HG02763 (cell line): ENCODE results near the gene CACNB4.
"Not testable (repeated sequence)": the region's sequence is repeated elsewhere in the genome, so short reads cannot be mapped to it uniquely, and the experiment has no call there.

Source experiments
- ATAC-seq: cut with Tn5 transposase; IDR thresholded peaks from one replicate; pipeline ENCODE4 v1.9.1; 2021; ENCODE audit warnings: mild to moderate bottlenecking, moderate library complexity; ENCODE audit not compliant: unreplicated experiment

The CACNB4 gene

GRCh38 chr2:151907286-151908203 is 191.3 kb downstream of the CACNB4 start:
- no peak for ATAC-seq

GRCh38 chr2:151906633-151906998 is 192.2 kb downstream of the CACNB4 start:
- peak; percentile 20 for ATAC-seq

GRCh38 chr2:151905963-151906632 is 192.7 kb downstream of the CACNB4 start:
- peak; percentile 56 for ATAC-seq

- no peak for ATAC-seq
Observed at GRCh38 chr2:151904807-151905206, 194.0 kb downstream of the CACNB4 start.

GRCh38 chr2:151904021-151904420 is 194.8 kb downstream of the CACNB4 start:
- no peak for ATAC-seq

GRCh38 chr2:151902829-151903228 is 196.0 kb downstream of the CACNB4 start:
- no peak for ATAC-seq

GRCh38 chr2:151900331-151900730 is 198.5 kb downstream of the CACNB4 start:
- no peak for ATAC-seq

- ATAC-seq = no peak
Observed at GRCh38 chr2:151899156-151899555, 199.7 kb downstream of the CACNB4 start.

GRCh38 chr2:151891566-151892194 is 207.2 kb downstream of the CACNB4 start:
- no peak for ATAC-seq

GRCh38 chr2:151887164-151887563 is 211.7 kb downstream of the CACNB4 start:
- ATAC-seq = no peak

- no peak for ATAC-seq
Observed at GRCh38 chr2:151886241-151886640, 212.6 kb downstream of the CACNB4 start.

GRCh38 chr2:151882786-151883445 is 215.9 kb downstream of the CACNB4 start:
- no peak for ATAC-seq

GRCh38 chr2:151881342-151881741 is 217.5 kb downstream of the CACNB4 start:
- ATAC-seq = no peak

- ATAC-seq = no peak
Observed at GRCh38 chr2:151880586-151880985, 218.3 kb downstream of the CACNB4 start.

- ATAC-seq = no peak
Observed at GRCh38 chr2:151878655-151879563, 219.9 kb downstream of the CACNB4 start.

- no peak for ATAC-seq
Observed at GRCh38 chr2:151878204-151878603, 220.6 kb downstream of the CACNB4 start.

GRCh38 chr2:151875631-151876030 is 223.2 kb downstream of the CACNB4 start:
- not testable (repeated sequence) for ATAC-seq

- ATAC-seq = no peak
Observed at GRCh38 chr2:151872463-151872862, 226.4 kb downstream of the CACNB4 start.

- no peak for ATAC-seq
Observed at GRCh38 chr2:151869291-151869690, 229.6 kb downstream of the CACNB4 start.

GRCh38 chr2:151862700-151863099 is 236.1 kb downstream of the CACNB4 start:
- ATAC-seq = peak; percentile 99
